NCI-H1105 treated with DMSO at 0.1 percent for 48 hours (cell line): ENCODE results near the gene NUAK1.

Source experiments
- DNase-seq: peaks from one replicate; lab custom pipeline; 2025; lab: John Stamatoyannopoulos, UW

NUAK1 gene

DNA sequence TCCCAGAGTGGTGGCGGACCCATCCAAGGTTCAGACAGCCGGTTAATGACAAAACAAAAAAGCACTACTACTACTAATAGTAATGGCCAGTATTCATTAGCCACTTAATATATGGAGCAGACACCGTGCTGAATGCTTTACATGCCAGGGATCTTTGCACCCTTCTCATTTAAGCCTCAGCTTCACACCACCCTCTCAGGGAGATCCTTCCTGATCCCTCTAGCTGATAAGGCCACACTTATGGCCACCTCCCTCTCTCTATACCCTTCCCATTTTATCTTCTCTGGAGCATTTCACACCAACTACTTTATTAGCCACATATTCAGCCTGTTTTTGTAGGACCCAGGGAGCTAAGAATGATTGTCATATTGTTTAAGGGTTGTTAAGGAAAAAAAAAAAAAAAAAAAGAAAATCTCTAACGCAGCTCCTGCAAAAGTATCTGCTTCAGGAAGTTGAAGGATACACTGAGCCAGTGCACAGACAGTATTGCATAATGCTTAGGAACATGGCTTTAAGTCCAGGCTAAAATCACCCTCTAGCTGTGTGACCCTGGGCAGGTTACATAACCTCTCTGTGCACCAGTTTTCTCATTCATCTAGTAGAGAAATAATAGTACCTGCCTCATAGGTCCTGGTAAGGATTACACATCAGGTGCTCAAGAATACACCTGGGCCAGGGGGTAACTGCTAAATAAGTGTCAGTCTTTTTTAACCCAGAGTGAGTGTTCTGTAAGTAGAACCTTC is 29.4 kb downstream of the NUAK1 start:
- DNase-seq = no peak

DNA sequence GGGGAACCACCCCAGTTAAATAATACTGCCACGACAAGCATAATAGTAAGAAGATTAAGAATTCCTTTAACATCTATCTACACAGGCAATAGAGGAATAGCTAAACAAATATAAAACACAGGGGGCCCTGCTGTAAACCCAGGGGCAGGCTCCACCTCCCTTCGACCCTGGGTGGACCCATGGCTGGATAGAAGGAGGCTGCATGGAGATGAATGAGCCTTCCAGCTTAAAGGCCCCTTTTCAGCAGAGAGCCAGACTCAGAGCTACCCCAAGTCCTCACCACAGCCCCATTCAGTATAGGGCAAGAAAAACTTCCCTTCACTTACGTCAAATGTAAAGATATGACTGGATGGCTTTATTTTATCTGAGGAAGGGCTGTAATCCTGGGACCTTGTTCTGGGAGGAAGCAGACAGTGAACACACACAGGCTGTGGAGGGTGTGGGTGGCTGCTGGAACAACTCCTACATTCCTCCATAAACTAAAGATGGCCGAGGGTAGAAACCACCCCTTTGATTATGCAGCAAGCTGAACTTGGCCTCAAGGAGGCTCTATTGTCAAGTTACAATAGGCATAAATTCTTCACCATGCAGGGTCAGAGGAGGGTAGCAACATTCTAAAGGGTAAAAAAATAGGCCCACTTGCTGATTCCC is 30.4 kb downstream of the NUAK1 start:
- no peak for DNase-seq

DNA sequence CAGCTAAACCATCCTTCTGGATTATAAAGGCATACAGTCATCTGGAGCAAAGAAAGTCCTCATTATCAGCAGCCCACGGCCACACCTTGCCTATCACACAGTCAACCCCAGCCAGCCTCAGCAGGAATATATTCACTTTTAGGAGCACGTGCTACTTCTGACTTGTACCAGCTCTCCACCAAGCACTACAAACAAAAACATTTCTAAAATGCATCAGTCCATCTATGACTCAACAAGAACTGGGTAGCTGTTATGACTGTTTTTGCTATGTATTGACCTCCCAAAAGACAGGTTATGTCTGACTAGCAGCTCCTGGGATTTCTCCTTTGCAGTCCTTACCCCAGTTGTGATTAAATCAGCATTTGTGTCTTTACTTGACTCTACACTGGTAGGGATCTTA is 31.2 kb downstream of the NUAK1 start:
- DNase-seq = no peak

DNA sequence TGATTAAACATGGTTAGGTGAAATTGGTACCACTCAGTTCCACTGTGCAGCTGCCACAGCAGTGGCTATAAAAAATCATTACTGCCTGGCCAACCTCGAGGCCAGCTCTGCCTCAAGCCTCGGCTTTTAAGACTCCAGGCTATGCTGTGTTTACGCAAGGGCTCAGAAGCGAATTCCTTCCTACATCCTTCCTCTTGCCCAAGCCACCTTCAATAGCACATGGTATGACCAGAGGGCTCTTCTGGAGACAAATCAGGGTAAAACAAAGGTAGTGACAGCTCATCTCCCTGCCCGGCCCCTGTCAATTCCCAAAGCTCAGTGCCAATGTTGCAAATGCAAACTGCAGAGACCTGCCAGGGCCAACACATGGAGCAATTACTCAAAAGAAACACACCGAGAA is 31.9 kb downstream of the NUAK1 start:
- peak; percentile 39 for DNase-seq

DNA sequence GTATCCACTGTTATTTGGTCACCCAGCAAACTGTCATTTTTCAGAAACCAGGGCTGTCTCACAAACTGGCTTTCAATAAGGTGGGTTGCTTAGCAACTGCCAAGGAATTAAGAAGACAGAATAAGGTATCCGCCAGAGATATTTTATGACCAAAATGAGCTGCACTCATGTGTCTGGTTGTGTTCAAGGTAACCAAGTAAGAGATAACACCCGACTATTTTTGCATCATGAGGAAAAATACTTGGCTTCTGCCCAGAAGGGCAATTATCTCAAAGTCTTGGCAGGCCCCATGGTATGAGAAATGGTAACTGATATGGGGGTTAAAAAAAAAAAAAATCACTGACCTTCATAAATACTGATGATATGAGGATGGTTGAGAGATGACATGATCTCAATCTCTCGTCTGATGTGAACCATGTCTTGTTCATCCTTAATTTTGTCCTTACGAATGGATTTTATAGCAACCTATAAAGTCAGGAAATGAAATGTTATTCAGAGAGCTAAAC is 32.6 kb downstream of the NUAK1 start:
- peak; percentile 91 for DNase-seq

DNA sequence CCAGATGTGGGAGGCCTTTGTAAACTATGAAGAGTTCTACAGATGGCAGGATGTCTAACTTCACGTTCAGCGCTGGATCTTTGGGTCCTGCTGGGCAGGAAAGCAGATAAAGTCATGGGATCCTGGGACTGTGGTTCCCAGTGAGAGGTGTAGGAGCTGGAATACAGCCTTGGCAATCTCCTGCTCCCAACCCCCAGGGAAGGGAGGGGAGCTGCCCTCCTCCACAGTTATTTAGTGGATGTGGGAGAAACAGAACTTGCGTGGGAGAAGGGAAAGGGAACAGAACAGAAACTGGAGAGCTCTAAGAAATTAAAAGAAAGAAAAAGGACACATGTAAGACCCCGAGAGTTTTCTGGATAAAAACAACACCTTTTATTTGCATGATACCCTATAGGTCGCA is 37.0 kb downstream of the NUAK1 start:
- DNase-seq = no peak

DNA sequence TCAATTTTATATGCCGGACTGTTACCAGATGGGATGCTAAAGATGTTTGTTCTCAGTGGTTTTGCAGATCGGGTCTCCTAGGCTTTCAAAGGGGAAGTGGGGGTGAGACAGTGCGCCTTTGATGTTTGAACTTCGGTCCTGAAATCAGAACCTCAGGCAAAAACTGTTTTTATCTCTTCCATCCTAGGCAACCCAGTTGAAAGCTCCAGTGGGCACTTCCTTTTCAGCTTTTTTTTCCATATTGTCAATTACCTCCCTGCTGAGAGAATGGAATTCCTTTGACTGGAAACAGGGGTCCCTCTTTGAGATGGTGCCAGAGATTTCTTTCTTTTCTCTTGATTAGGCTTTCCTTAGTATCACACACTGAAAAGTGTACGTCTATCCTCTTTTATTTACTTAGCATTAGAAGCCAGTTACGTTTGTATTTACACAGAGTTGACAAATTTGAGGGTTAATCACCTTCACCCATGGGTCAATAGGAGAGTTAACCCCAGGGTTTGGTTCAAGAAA is 40.0 kb downstream of the NUAK1 start:
- DNase-seq = no peak

DNA sequence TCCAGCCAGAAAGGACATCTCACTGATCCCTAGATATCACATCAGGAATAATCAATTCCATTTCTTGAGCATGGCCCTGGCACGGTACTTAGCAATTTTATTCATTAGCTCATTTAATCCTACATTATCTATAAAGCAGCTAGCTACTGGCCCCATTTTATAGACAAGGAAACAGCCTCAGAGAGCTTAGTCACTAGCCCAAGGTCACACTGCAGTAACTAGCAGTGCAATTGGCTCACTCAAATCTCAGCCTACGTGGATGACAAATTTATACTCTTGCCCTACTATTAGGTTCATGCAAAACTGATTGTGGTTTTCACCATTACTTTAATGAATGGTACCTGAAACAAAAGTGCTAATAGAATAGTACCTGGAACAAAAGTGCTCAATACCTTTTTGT is 41.7 kb downstream of the NUAK1 start:
- no peak for DNase-seq

DNA sequence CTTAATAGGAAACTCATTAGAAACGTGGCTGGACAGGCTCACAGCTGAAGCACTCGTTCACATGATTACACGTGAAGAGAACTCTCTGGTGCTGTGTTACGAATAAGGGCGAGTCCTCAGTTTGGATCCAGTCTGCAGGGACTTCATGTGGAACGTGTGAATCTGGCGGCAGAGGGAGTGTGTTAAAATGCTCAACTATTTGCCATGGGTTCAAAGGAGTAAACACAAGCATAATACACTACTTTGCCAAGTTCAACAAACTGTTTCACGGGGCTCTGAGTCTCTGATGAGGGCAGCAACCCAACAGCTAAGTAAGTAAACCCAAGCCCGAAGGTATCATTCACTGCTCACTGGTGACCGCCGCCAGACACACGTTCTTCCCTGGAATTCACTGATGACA is 42.4 kb downstream of the NUAK1 start:
- no peak for DNase-seq

DNA sequence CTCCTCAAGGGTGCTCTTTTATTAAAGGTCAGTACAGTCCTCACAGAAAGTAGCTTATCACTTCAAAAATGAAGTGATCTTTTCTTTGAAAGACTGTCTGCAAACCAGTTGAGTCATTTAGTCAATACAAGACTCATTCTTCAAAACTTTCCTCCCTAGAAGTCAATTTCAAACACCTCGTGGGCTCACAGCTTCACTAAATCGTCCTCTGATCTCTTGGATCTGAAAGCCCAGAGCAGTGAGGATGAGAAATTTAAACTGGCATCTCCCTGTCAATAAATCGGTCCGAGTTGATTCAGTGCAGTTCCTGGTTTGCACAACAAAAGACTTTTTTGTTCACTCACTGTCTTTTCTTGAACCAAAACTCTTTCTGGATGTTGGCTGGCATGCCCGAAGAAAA is 44.5 kb downstream of the NUAK1 start:
- no peak for DNase-seq

DNA sequence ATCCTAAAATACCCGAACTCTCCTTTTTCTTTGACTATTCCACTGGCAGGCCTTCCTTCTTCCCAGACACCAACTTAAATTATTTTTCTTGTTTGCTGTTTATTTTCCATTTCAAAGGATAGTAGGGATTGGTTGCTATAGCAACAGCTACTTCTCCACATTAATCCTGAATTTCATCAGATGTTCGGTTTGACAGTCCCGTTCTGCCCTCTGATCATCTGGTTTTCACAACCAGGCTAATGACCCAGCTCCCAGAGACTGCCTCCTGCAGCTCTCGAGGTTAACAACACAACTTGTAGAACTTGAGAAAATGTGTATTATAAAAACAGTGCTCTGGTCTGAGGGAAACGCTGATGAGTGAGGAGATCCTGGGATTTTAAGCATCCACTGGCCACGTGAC is 45.5 kb downstream of the NUAK1 start:
- no peak for DNase-seq

DNA sequence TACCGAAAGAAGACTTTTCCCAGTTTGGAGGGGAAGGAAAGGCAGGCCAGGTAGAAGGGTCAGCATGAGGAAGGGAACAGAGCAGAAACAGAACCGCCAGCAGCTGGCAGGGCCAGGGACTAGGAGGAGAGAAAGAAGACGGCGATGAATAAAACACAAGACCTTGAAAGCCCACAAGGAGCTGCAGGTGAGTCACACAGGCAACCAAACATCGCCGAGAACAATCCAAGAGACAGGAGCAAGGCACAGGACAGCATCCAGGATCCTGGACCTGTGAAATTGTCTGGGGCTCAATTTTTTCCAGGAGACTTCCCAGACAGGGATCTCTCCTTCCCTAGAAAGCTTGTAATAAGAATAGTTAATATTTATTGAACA is 47.3 kb downstream of the NUAK1 start:
- no peak for DNase-seq

DNA sequence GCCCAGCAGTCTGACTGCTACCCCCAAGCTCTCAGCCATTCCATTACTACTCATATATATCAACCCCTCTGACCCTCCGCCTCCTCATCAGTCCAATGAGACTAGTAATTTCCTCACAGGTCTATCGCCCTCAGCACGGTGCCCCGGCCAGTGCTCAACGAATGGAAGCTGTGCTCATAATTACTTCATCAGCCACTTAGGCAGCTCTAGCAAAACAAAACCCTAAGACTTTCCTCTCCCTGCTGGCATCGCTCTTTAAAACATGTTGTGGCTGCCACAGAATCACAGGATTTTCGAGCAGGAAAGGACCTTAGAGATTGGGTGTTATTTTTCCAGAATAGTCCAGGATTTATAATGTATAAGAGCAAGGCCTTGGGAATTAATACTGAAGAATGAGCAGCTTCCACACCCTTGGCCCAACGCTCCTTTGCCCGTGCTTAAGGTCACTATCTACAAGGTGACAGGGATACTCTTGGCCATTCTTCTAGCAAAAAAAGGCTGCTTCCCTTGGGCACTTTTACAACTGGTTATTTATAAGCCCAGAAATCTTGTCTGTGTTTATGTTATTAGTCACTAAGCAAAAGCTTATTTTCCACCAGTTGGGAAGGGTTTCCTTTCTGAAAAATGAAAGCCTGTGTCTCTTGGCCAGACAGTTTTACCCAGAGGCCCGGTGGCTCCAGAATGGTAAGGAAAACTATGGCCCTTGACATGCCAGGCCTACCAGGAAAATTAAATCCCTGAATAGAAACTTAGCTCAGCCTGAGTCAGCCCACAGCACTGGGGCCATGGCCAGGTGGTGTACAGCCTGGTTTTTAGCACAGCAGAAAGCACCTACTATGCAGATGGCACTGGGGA is 47.9 kb downstream of the NUAK1 start:
- no peak for DNase-seq

DNA sequence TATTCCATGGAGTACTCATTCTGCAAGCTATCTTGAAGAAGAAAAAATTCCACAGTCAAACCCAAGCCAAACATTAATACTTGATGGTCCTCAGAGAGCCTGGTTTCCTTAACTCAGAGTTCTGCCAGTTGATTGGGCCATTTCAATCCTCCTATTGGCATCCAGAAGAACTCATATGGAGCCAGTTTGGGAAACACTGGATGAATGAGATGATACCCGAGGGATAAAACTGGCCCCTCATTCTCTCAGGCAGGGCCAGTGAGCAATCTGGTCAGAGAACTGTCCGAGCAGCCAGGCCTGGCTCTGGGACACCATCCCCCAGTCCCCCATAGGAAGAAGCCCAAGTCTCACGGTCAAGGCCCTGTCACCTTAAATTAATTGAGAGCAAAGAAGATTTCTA is 48.8 kb downstream of the NUAK1 start:
- DNase-seq = no peak

DNA sequence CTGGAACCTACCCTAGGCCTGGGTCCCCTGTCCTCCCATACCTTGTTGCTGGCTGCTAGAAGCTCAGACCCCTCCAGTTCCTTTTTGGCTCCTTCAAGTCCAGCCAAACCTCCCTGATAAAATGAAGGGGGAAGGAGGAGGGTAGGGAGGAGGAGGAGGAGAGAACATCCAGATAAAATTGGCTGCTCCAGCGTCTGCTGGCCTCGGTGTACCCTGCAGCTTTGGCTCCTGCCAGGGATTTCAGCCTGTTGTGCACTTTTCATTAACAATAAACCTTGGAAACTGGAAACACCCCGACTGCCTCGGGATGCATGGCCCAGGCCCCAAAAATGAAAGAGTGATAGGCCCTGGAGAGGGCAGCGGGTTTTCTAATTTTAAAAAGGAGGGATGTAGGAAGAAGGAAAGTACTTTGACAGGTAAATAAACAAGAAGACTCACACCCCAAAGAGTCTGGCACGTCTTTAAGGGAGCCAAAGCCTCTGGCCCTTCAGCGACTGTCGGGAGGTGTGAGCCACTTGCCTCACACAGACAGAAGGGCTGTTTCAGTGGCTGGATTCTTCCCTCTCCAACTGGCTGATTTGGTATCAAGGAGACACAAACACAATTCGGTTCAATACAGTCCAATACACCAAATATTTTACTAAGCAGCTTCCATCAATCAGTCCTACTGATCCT is 49.8 kb downstream of the NUAK1 start:
- DNase-seq = no peak

DNA sequence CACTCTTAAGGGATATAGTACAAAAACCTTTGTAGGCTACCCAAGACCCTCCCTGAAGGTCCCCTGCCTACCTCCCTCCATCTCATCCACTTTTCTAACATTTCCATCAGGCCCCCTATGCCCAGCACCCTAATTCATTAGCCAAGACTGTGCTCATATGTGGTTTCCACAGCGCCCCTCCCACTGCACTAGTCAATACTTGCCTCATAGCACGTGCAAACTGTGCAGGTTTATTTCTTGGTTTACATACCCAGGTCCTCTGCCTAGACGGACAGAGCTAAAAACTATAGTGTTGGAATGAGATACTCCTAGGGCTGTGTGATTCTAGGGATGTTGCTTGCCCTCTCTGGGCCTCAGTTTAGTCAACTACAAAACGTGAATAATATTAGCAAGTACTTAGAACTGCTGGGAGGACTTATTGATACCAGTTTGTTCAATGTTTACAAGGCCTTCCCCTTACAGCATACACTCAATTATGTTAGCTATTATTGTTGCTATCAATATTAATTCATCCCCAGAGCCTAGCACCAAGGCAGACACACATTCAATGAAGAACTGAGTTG is 50.4 kb downstream of the NUAK1 start:
- no peak for DNase-seq

DNA sequence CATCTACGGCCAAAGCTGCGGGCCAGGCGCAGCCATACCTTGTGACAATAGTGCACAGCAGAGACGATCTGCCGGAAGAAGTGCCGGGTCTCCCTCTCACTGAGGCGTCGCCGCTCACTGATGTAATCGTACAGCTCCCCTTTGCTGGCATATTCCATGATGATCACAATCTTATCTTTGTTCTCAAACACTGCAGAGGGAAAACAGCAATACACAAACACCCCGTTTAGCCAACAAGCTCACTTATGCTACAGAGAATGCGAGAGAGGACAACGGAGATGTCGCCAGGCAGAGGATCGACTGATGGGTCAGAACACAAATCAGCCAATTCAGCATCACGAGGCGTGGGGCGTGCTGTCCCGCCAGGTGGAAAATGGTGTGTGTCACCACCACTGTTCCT is 52.1 kb downstream of the NUAK1 start:
- no peak for DNase-seq

DNA sequence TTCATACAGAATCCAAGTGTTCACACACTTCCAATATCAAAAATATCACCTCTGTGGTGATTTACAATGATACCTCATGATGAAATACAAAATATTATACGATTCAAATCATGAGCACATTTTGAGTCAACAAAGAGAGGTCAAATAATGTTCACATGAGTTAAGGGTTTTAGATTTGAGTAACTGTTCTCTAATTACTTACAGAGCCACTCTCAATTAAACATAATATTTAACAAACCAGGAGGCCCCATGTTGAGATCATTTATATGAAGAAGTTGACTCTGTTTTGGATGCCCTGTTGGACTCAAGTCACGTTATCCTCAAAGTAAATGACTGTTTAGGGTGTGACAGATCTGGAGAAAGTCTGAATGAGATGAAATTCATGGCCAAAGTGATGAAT is 53.5 kb downstream of the NUAK1 start:
- DNase-seq = no peak

DNA sequence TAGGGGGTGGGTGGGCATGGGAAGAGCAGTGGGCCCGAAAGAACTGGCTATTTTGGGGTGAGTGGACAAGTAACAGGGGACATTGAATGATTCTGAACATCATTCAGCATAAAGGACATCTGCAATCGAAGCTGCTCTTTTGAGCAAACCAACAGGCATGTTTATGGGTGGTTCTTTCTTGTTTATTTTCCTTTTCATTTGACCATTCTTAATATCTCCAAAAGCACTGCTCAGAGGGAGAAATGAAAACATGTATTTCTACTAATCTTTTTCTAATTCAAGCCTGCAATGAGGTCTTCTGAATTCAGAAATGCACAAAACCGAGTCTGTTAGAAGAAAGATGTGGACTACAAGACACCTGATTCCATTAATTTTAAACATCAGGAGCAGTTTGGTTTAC is 54.0 kb downstream of the NUAK1 start:
- DNase-seq = no peak

DNA sequence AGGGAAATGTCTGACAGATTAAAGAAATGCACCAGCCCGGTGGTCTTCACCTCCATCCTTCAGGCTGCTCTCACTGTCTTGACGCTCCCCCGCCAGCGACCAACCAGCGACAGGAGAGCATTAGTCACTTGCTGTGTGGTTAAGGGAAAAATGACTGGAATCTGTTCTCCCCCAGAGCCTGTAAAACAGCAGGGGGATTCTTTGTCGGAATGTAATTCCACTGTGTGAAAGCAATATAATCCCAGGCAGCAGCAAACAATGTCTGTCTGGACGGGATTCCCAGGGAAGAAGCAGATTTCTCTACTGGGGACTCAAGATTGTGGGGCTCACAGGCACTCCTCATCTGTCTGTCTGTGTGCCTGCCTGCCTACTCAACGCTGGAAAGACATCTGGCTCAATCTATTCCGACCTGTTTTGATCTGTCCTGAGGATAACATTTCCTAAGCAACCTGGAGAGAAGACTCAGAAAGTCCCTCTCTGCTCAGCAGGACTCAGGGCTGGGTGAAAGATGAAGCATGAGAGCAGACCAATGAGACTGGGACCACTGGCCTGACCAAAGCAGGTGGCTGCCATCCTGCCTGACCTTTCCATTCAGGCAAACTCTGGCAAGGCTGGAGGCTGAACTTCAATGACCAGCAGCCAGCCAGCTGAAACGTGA is 54.6 kb downstream of the NUAK1 start:
- no peak for DNase-seq
